ENCODE measurements around the gene OR10X1.

The OR10X1 gene

GRCh38 chr1:158579733-158580132, at the start of gene OR10X1:
TSS of gene OR10X1 (minus strand) at chr1:158579899. CDS start at chr1:158579899, 0 bp downstream.
- DNase-seq, result no peak

GRCh38 chr1:158613764-158614163, 34.1 kb upstream of the OR10X1 start:
- no peak for DNase-seq

GRCh38 chr1:158611916-158612315, 32.2 kb upstream of the OR10X1 start:
- DNase-seq, result no peak

GRCh38 chr1:158607296-158607695, 27.6 kb upstream of the OR10X1 start:
- no peak for DNase-seq

- no peak for DNase-seq
Measured at GRCh38 chr1:158604968-158605367, 25.3 kb upstream of the OR10X1 start, which contains the start of gene OR10Z1. TSS of gene OR10Z1 (plus strand) at chr1:158605268. CDS start at chr1:158606439, 1,171 bp downstream.

- no peak for DNase-seq
Measured at GRCh38 chr1:158600735-158601134, 21.0 kb upstream of the OR10X1 start.

GRCh38 chr1:158586942-158587341, 7.2 kb upstream of the OR10X1 start:
- DNase-seq, result no peak

- no peak for DNase-seq
Measured at GRCh38 chr1:158583962-158584361, 4.3 kb upstream of the OR10X1 start.

- DNase-seq, result no peak
Measured at GRCh38 chr1:158577561-158577960, 2.1 kb downstream of the OR10X1 start.

- DNase-seq, result no peak
Measured at GRCh38 chr1:158572226-158572625, 7.5 kb downstream of the OR10X1 start.

- DNase-seq, result no peak
Measured at GRCh38 chr1:158570480-158570879, 9.2 kb downstream of the OR10X1 start, which contains the start of gene OR6P1. TSS of gene OR6P1 (minus strand) at chr1:158570580. CDS start at chr1:158563604, 6,976 bp downstream.

- no peak for DNase-seq
Measured at GRCh38 chr1:158564608-158565007, 15.1 kb downstream of the OR10X1 start.

- DNase-seq, result no peak
Measured at GRCh38 chr1:158563853-158564252, 15.8 kb downstream of the OR10X1 start.

- no peak for DNase-seq
Measured at GRCh38 chr1:158559696-158560095, 20.0 kb downstream of the OR10X1 start.

GRCh38 chr1:158554352-158554751, 25.3 kb downstream of the OR10X1 start, which contains the start of gene OR6Y1:
TSS of gene OR6Y1 (minus strand) at chr1:158554405. CDS start at chr1:158548105, 6,300 bp downstream.
- DNase-seq, result no peak

- no peak for DNase-seq
Measured at GRCh38 chr1:158552296-158552695, 27.4 kb downstream of the OR10X1 start.

GRCh38 chr1:158547533-158547932, 32.2 kb downstream of the OR10X1 start:
- no peak for DNase-seq

GRCh38 chr1:158537609-158538008, 42.1 kb downstream of the OR10X1 start:
- no peak for DNase-seq

GRCh38 chr1:158534496-158534895, 45.2 kb downstream of the OR10X1 start:
- DNase-seq, result no peak
